ENCODE measurements around the gene CNKSR1. TPM values are rescaled to one million over a fixed set of nuclear protein-coding genes. Genes with fewer than 3 reads are reported as not detected.
A peak's percentile ranks its signal among the peaks of the same experiment; 100 is the strongest.

Gene CNKSR1
- polyA plus RNA-seq, 3 donors: 1.4 TPM; not detected in 2

GRCh38 chr1:26220199-26220912, 43.1 kb downstream of the CNKSR1 start:
- Histone ChIP-seq H4K20me1 (ENCODE audit: insufficient read depth, low read length) (no peaks in the 10 kb centered on the region), H3K9ac (ENCODE audit: insufficient read depth, low read length, poor library complexity, severe bottlenecking) (no peak overlapping the region), H3K9me3 (replicated peaks in 1 of 2; ENCODE audit: control insufficient read depth in 1 of 2, insufficient read depth in 1 of 2, low read length in 2 of 2) (no peaks in the 10 kb centered on the region), H2AFZ (ENCODE audit: insufficient read depth, low read depth, low read length, poor library complexity, severe bottlenecking) (no peak overlapping the region), H3K79me2 (ENCODE audit: insufficient read depth, low read length) (no peaks in the 10 kb centered on the region), H3K27me3 (ENCODE audit: control insufficient read depth in 2 of 2, insufficient read depth in 2 of 2, low read length in 2 of 2) (peaks cover 0 to 14% of the 10 kb centered on the region in 2 donors), H3K4me3 (replicated peaks in 1 of 3; ENCODE audit: low read depth in 2 of 3, low read length in 3 of 3) (no peak overlapping the region), H3K27ac (ENCODE audit: low read depth in 1 of 2, low read length in 2 of 2) (no peak overlapping the region), H3K4me2 (replicated peaks; ENCODE audit: extremely low read depth, low read length, poor library complexity, severe bottlenecking) (no peak overlapping the region), H3K36me3 (replicated peaks in 1 of 2; ENCODE audit: control insufficient read depth in 1 of 2, insufficient read depth in 2 of 2, low read length in 2 of 2) (no peaks in the 10 kb centered on the region), H3K4me1 (ENCODE audit: control insufficient read depth in 1 of 2, insufficient read depth in 2 of 2, low read length in 2 of 2) (peaks cover 4 to 6% of the 10 kb centered on the region in 2 donors)
- TF ChIP-seq, protein P1, sequence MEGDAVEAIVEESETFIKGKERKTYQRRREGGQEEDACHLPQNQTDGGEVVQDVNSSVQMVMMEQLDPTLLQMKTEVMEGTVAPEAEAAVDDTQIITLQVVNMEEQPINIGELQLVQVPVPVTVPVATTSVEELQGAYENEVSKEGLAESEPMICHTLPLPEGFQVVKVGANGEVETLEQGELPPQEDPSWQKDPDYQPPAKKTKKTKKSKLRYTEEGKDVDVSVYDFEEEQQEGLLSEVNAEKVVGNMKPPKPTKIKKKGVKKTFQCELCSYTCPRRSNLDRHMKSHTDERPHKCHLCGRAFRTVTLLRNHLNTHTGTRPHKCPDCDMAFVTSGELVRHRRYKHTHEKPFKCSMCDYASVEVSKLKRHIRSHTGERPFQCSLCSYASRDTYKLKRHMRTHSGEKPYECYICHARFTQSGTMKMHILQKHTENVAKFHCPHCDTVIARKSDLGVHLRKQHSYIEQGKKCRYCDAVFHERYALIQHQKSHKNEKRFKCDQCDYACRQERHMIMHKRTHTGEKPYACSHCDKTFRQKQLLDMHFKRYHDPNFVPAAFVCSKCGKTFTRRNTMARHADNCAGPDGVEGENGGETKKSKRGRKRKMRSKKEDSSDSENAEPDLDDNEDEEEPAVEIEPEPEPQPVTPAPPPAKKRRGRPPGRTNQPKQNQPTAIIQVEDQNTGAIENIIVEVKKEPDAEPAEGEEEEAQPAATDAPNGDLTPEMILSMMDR (IDR thresholded peaks at IDR 0.05): no peak
- H3K36me3 Mint-ChIP-seq: no peaks in the 10 kb centered on the region
- intact Hi-C loops (cut with micrococcal nuclease): no loop called here
- peaks cover 8% of the 10 kb centered on the region for H3K4me1 Mint-ChIP-seq
- peak overlapping the region in 1 of 7 donors; percentile 4 for H3K27ac Mint-ChIP-seq
- H3K4me3 Mint-ChIP-seq: no peak overlapping the region
- DNase-seq: no peak
- H3K9me3 Mint-ChIP-seq: no peaks in the 10 kb centered on the region
- 68% methylated on average over 18 of the region's 27 CpGs for WGBS (ENCODE audit: insufficient coverage)
- peaks cover 17 to 37% (median 19%) of the 10 kb centered on the region in 3 donors for H3K27me3 Mint-ChIP-seq (ENCODE audit: low read depth in 3 of 3)

- Histone ChIP-seq H3K4me2 (replicated peaks; ENCODE audit: extremely low read depth, low read length, poor library complexity, severe bottlenecking) (no peak overlapping the region), H3K9me3 (replicated peaks in 1 of 2; ENCODE audit: control insufficient read depth in 1 of 2, insufficient read depth in 1 of 2, low read length in 2 of 2) (no peaks in the 10 kb centered on the region), H2AFZ (ENCODE audit: insufficient read depth, low read depth, low read length, poor library complexity, severe bottlenecking) (no peak overlapping the region), H3K27ac (ENCODE audit: low read depth in 1 of 2, low read length in 2 of 2) (no peak overlapping the region), H3K4me1 (ENCODE audit: control insufficient read depth in 1 of 2, insufficient read depth in 2 of 2, low read length in 2 of 2) (peaks cover 10 to 13% of the 10 kb centered on the region in 2 donors), H3K27me3 (ENCODE audit: control insufficient read depth in 2 of 2, insufficient read depth in 2 of 2, low read length in 2 of 2) (peaks cover 0 to 21% of the 10 kb centered on the region in 2 donors), H3K36me3 (replicated peaks in 1 of 2; ENCODE audit: control insufficient read depth in 1 of 2, insufficient read depth in 2 of 2, low read length in 2 of 2) (no peaks in the 10 kb centered on the region), H4K20me1 (ENCODE audit: insufficient read depth, low read length) (no peaks in the 10 kb centered on the region), H3K79me2 (ENCODE audit: insufficient read depth, low read length) (no peaks in the 10 kb centered on the region), H3K4me3 (replicated peaks in 1 of 3; ENCODE audit: low read depth in 2 of 3, low read length in 3 of 3) (no peak overlapping the region), H3K9ac (ENCODE audit: insufficient read depth, low read length, poor library complexity, severe bottlenecking) (no peak overlapping the region)
- H3K27ac Mint-ChIP-seq: no peak overlapping the region
- intact Hi-C loops (cut with micrococcal nuclease): no loop called here
- H3K4me1 Mint-ChIP-seq: peaks cover 15% of the 10 kb centered on the region
- TF ChIP-seq, protein P1 (IDR thresholded peaks at IDR 0.05): no peak
- H3K36me3 Mint-ChIP-seq: peaks cover 0 to 3% of the 10 kb centered on the region in 2 donors
- H3K9me3 Mint-ChIP-seq: peaks cover 0 to 1% (median 0%) of the 10 kb centered on the region in 7 donors
- H3K4me3 Mint-ChIP-seq: no peak overlapping the region
- DNase-seq: no peak
- no CpG with 5 or more reads among the region's 2 CpGs for WGBS (ENCODE audit: insufficient coverage)
- H3K27me3 Mint-ChIP-seq (ENCODE audit: low read depth in 3 of 3): peaks cover 23 to 44% (median 24%) of the 10 kb centered on the region in 3 donors
Measured at GRCh38 chr1:26221094-26221493, 43.8 kb downstream of the CNKSR1 start.

Data from CD14-positive monocyte (primary cell).